MM.1S (cell line): Measurements from ENCODE around the gene SNF8.

Source experiments
- CTCF ChIP-seq: fragments of 300-600 bp; sonication (generic); IDR thresholded peaks from 2 replicates; pipeline ENCODE4 v1.5.1; 2016; ENCODE audit warnings: antibody characterized with exemption, low read length, mixed read lengths
- EZH2 ChIP-seq: fragments of 300-600 bp; sonication (generic); optimal IDR thresholded peaks from 2 replicates; pipeline ENCODE3; 2017; ENCODE audit warnings: low read depth, mild to moderate bottlenecking, antibody characterized with exemption, low read length, mixed read lengths
- EZH2phosphoT487 ChIP-seq: fragments of 300-600 bp; sonication (generic); IDR thresholded peaks from 2 replicates; pipeline ENCODE4 v1.6.1; 2018; ENCODE audit warnings: antibody characterized with exemption, low read length

DNA sequence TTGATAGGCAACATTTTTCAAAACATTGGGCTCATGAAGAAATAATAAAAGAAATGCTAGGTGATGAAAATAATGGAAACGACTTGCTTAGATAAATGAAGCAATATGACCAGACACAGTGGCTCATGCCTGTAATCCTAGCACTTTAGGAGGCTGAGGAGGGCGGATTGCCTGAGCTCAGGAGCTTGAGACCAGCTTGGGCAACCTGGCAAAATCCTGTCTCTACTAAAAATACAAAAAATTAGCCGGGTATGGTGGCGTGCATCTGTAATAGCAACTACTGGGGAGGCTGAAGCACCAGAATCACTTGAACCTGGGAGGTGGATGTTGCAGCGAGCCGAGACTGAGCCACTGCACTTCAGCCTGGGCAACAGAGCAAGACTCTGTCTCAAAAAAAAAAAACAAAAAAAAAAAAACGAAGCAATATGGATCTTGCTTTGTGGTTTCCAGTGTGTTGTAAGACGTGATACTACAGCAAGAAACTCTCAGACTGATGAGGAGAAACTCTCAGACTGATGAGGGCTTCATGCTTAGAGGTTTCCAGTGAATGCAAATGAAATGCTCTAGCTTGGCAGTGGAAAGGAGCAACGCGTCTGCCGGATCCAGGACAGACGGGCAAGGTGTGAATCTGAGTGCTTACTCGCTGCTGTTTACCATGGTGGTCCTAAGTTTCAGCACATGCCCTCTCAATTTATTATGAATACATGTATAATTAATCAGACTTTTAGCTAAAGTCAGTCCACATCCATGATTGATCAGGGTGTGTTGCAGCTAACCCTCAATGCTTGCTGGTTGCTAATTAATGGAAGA is 41.0 kb upstream of the SNF8 start:
- TF ChIP-seq CTCF, result no peak
- no peak for TF ChIP-seq EZH2phosphoT487
- TF ChIP-seq EZH2, result no peak
